Liver (tissue), 3 donors: ENCODE data around the gene USH1G.

Experiments used
- CTCF ChIP-seq: fragments of 150-350 bp; IDR thresholded peaks from 2 replicates; pipeline ENCODE4 v1.5.1; 2017; ENCODE audit warnings: improper control_type of control experiment, low read depth, low read length; ENCODE audit not compliant: missing input control
- GABPA ChIP-seq, 2 donors: IDR thresholded peaks in 1 of 2; conservative IDR thresholded peaks in 1 of 2; 2 replicates each; pipeline ENCODE4 v1.6.1; 2016; ENCODE audit warnings: antibody characterized with exemption in 2 of 2, mild to moderate bottlenecking in 1 of 2, moderate library complexity in 1 of 2
- HNF4G ChIP-seq: IDR thresholded peaks from 2 replicates; pipeline ENCODE4 v1.6.1; 2016; ENCODE audit warnings: antibody characterized with exemption
- MAX ChIP-seq: IDR thresholded peaks from 2 replicates; pipeline ENCODE4 v1.6.1; 2016; ENCODE audit warnings: antibody characterized with exemption
- RAD21 ChIP-seq, 2 donors: IDR thresholded peaks; 2 replicates each; pipeline ENCODE4 v1.6.1; 2016; ENCODE audit warnings: antibody characterized with exemption in 2 of 2, mild to moderate bottlenecking in 2 of 2
- REST ChIP-seq: IDR thresholded peaks from 2 replicates; pipeline ENCODE4 v1.6.1; 2016; ENCODE audit warnings: antibody characterized with exemption, mild to moderate bottlenecking
- TAF1 ChIP-seq: conservative IDR thresholded peaks from 2 replicates; pipeline ENCODE4 v1.6.1; 2016; ENCODE audit warnings: antibody characterized with exemption, mild to moderate bottlenecking
- donor health status: healthy.
- donor health status: healthy.

- TF ChIP-seq CTCF = no peak
- no peak for TF ChIP-seq HNF4G
- TF ChIP-seq REST = no peak
- TF ChIP-seq GABPA (IDR thresholded peaks at IDR 0.05 in 1 of 2, conservative IDR thresholded peaks at IDR 0.05 in 1 of 2) = no peak
- no peak for TF ChIP-seq TAF1
- no peak for TF ChIP-seq RAD21 (IDR thresholded peaks at IDR 0.05)
- TF ChIP-seq MAX = no peak
Observed at GRCh38 chr17:74951065-74951464, 28.0 kb upstream of the USH1G start.
